GM10248 (cell line): ENCODE results near the gene PLEKHG4.

Experiments used
- CTCF ChIA-PET: fragments of 300-600 bp; sonication (Branson Sonifier 250); formaldehyde crosslinking; extraction: SDS; loops from one replicate; lab custom pipeline; 2021; ENCODE audit warnings: antibody characterized with exemption; lab: Yijun Ruan, JAX
- POLR2A ChIA-PET: fragments of 350-650 bp; sonication (Branson Sonifier 250); formaldehyde crosslinking; extraction: SDS; loops from one replicate; lab custom pipeline; 2020; ENCODE audit warnings: antibody characterized with exemption; lab: Yijun Ruan, JAX
- DNase-seq: peaks from one replicate; pipeline ENCODE4 v3.0.0; 2012; ENCODE audit errors: extremely low spot score
- TF ChIP-seq, protein P1 (sequence below): IDR thresholded peaks from 2 replicates; pipeline ENCODE4 v1.5.1; 2012; ENCODE audit warnings: mild to moderate bottlenecking, low read depth; ENCODE audit errors: extremely low read depth, missing control alignments, control extremely low read depth

The PLEKHG4 gene

DNA sequence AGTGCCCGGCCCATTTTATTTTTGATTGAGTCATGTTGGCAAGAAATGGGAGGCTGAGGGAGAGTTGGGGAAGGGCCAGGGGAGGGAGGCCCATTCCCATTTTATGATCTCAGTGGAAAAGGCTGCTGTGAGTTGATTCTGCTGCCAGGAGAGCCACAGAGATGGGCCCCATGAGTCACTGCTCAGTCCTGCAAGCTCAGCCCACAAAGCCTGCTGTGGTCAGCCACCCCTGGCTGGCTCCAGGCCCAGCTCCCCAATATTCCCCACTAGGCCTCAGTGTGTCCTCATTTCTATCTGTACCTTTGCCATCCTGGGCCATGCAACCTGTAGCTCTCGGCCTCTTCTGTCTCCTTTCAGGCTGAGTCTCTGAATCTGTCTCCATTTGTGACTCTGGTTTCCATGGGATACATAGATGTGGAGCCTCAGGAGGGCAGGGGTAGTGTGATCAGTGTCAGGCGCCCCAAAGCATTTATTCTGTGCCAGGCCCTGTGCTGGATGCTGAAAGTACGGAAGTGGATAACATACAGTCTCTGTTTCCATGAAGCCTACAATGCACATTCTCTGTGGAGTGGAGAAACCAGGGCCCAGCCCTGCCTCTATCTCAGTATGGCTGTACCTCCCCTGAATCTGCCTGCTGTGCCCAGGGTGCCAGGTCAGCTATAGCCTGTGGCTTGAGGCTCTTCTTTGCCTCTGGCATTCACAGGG, 1.9 kb upstream of the PLEKHG4 start:
- ChIA-PET POLR2A (no interaction called here), CTCF (interaction anchor here (0.7 to 2.5 kb wide), 8 partner anchors 8 to 203 kb away, joined by 3 to 16 read pairs (median 5); partner anchors contain the start of gene ATP6V0D1)
- TF ChIP-seq, protein P1, sequence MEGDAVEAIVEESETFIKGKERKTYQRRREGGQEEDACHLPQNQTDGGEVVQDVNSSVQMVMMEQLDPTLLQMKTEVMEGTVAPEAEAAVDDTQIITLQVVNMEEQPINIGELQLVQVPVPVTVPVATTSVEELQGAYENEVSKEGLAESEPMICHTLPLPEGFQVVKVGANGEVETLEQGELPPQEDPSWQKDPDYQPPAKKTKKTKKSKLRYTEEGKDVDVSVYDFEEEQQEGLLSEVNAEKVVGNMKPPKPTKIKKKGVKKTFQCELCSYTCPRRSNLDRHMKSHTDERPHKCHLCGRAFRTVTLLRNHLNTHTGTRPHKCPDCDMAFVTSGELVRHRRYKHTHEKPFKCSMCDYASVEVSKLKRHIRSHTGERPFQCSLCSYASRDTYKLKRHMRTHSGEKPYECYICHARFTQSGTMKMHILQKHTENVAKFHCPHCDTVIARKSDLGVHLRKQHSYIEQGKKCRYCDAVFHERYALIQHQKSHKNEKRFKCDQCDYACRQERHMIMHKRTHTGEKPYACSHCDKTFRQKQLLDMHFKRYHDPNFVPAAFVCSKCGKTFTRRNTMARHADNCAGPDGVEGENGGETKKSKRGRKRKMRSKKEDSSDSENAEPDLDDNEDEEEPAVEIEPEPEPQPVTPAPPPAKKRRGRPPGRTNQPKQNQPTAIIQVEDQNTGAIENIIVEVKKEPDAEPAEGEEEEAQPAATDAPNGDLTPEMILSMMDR: no peak
- DNase-seq: no peak

DNA sequence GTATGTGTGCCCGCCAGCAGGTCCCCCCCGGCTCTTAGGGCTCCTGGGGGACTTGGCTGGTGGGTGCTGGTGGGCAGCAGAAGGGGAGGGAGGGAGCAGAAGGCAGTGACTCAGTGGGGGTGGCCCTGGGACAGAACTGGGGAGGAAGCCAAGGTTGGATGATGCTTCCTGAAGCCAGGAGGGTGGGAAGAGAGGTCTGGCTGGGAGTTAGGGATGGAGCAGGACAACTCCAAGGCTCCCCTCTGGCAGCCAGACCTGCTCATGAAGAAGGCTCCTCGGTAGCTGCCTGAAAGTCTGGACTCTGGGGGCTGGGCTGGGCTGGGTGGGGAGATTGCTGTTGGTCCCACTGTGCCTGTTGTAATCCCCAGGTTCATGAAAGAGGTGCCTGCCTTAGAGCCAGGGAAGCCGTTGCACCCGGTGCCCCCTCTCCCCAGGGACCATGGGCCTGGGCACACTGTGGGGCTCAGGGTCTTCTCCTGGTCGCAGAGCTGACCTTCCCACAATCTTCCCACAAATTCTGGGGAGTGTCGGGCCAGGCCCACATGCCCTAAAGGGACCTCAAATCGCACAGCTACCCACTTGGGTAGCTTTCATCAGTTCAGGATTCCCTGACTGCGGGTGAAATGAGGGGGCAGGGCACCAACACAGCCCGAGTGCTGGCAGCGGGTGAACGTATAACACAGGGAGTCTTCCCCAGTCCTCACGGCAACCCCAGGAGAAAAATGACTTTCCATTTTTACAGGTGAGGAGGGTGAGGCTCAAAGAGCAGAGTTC, 1.1 kb upstream of the PLEKHG4 start:
- DNase-seq: no peak
- POLR2A ChIA-PET: no interaction called here
- TF ChIP-seq, protein P1: no peak
- CTCF ChIA-PET: interaction anchor here (0.7 to 2.5 kb wide), 20 partner anchors 8 to 203 kb away, joined by 3 to 16 read pairs (median 4); partner anchors contain the start of genes ATP6V0D1 and TPPP3

DNA sequence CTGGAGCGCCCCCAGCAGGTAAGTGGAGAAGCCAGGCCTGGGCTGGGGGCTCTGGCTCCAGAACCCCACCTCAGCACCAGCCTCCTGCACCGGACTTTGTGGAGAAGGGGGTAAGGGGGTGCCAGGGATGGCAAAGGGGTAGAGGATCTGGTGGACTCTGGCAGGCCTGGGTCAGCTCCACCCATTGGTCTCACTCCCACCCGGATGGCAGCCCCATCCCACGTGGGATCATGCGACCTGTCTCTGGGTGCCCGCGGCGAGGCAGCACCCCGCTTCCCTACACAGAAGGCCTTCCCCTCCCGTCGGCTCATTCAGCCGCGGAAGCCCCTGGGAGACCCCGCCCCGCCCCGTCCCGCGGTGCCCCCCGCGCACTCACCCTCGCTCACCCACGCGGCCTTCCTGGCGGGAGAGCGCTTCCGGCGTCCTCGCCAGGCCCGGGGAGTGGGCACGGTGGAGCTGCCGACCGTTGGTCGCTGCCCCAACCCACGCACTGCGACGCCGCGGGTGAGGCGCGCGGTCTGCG, 498 bp upstream of the PLEKHG4 start:
- POLR2A ChIA-PET: no interaction called here
- CTCF ChIA-PET: interaction anchor here (0.7 to 2.5 kb wide), 19 partner anchors 8 to 203 kb away, joined by 3 to 16 read pairs (median 4); partner anchors contain the start of genes ATP6V0D1 and TPPP3
- TF ChIP-seq, protein P1: peak; percentile 42
- DNase-seq: peak; percentile 78

DNA sequence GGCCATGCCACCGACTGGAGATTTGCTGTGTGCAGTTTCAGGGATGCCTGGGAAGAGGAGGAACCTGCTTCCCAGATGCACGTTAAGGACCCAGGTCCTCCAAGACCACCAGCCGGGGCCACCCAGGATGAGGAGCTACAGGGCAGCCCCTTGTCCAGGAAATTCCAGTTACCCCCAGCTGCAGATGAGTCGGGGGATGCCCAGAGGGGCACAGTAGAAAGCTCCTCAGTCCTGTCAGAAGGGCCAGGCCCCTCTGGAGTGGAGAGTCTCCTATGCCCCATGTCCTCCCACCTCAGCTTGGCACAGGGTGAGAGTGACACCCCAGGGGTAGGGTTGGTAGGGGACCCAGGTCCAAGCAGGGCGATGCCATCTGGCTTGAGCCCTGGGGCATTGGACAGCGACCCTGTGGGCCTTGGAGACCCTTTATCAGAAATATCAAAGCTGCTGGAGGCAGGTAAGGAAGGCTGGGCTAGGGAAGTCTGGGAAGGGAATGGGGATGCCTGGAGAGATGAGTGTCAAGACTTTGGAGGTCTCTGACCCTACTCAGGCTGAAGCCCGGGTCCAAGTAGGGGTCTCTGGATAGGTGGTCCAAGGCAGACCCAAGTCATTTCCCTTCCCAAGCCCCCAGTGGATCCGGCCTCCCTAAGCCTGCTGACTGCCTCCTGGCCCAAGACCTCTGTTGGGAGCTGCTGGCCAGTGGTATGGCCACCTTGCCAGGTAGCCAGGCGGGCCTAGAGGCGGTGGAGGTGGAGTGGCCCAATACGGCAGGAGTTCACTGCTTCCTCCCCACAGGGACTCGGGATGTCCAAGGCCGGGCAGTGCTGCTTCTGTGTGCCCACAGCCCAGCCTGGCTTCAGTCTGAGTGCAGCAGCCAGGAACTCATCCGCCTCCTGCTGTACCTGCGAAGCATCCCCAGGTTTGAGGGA, 1.0 kb downstream of the PLEKHG4 start:
- TF ChIP-seq, protein P1: no peak
- CTCF ChIA-PET: interaction anchor here (0.7 to 3.1 kb wide), 13 partner anchors 9 to 171 kb away, joined by 3 to 11 read pairs (median 4); no protein-coding TSS in a partner anchor
- POLR2A ChIA-PET: interaction anchor here (0.6 kb wide), 1 partner anchor 915 kb away, joined by 3 read pairs; no protein-coding TSS in a partner anchor
- no peak for DNase-seq

DNA sequence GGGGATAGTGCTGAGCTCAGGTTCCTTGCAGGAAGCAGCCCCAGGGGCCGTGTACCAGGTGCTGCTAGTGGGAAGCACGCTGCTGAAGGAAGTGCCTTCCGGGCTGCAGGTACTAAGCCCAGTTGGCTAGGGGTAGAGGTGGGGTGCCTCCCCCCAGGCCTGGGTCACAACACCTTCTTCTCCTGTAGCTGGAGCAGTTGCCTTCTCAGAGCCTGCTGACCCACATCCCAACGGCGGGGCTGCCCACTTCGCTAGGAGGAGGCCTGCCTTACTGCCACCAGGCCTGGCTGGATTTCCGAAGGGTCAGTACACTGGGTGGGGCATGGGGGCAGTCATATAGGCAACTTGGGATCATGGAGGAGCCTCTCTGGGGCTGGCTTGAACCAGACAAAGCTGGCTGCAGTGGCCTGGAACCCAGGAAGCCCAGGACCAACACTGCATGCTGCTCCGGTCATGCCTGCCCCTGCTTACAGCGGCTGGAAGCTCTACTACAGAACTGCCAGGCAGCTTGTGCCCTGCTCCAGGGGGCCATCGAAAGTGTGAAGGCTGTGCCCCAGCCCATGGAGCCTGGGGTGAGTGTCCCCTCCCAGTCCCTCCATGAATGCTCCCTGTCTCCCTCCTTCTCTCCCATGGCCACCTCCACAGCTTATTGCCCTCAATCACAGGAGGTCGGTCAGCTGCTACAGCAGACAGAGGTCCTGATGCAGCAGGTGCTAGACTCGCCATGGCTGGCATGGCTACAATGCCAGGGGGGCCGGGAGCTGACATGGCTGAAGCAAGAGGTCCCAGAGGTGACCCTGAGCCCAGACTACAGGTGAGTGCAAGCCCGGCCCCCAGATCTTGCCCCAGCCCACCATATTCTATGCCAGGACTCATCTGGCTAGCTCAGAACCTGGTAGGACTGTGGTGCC, 2.5 kb downstream of the PLEKHG4 start:
- DNase-seq: no peak
- POLR2A ChIA-PET: no interaction called here
- CTCF ChIA-PET: interaction anchor here (1.0 to 3.1 kb wide), 12 partner anchors 8 to 135 kb away, joined by 3 to 11 read pairs (median 4); no protein-coding TSS in a partner anchor
- TF ChIP-seq, protein P1: no peak
